ENCODE results near the gene LRRC25. TPM values are rescaled to one million over a fixed set of nuclear protein-coding genes. Genes with fewer than 3 reads are reported as not detected.

The LRRC25 gene
- total RNA-seq, 1 donor from 2014 or later = 2.9 TPM

DNA sequence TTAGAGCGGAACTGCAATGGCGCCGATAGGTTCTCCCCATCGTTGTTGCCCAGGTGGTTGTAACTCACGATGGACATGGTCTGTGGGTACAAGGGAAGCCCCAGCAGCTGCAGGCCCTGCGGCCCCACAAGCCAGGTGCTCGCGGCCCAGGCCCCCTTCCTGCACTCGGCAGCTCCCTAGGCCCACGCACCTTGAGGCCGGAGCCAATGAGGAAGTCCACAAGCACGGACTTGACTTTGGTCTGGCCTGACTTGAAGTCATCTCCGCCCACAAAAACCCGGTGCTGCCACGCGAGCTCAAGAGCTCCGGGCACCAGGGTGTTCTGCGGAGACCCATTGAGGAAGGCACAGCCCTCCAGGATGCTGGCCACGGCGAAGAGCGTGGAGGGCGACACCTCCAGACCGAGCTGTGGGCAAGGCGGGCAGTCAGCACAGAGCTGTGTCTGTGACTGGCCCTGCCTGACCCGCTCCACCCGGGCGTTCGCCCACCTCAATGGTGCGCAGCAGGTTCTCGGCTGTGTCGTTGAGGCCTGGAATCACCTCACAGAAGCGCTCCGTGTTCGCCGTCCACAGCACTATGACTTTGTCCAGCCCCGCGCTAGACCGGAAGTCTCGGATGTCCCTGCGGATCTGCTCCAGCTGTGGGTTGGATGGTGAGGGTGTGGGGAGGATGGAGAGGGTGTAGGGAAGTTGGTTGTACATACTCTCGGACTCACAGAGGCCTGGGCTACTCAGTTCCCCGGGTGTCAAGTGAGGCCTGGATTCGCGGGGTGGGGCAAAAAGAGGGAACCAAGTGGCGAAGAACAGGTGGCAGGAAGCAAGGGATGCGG, 38.6 kb upstream of the LRRC25 start:
- no peak for DNase-seq (ENCODE audit: low spot score)

DNA sequence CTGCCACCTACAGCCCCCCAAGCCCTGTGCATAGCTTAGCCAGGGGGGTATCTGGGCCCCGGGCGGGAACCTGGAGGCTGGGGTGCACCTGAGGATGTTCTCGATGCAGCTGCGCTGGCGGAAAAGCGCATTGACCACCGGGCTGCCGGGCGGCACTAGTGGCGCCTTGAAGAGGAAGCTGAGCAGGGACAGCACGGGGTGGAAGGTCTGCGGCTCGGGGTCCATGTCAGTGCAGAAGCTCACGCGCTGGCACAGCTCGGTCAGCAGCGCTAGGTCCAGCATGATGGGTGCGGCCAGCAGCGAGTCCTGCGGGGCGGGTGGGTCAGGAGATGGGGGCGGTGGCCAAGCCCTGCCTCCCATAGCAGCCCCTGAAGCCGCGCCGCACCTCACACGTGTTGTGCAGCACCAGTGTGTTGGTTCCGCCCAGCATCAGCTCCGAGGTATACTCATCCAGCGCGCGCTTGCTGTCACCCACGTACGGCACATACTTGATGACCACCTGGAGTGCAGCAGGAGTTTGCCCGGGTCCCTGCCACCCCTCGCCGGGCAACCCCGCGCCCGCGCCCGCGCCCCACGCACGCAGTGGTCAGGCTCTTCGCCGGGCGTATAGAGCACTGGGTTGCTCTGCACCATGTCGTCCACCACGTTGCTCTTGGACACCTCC, 37.9 kb upstream of the LRRC25 start:
- DNase-seq (ENCODE audit: low spot score) = no peak

DNA sequence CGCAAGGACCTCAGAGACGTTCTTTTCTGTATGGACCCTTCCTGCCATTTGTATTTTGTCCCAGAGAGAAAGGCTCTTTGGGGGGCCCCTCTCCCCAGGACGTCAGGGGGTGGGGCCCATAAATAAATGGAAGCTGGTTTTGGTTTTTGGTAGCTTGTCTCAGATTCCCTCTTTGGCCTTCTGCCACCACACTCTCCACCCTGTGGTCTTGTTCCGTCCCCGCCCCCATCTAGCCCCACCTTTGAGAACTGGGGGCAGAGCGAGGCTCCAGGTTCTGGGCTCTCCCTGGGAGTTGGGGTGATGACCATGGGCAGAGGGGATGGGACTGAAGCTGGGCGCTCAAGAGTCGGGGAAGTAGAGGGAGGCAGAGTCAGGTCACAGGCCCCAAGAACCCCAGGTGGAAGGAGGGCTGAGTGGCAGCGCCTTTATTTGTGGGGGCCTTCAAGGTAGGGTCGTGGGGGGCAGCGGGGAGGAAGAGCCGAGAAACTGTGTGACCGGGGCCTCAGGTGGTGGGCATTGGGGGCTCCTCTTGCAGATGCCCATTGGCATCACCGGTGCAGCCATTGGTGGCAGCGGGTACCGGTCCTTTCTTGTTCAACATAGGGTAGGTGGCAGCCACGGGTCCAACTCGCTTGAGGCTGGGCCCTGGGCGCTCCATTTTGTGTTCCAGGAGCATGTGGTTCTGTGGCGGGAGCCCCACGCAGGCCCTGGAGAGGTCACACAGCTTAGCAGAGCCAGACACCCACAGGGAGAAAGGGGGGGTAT, 37.2 kb upstream of the LRRC25 start:
- no peak for DNase-seq (ENCODE audit: low spot score)

DNA sequence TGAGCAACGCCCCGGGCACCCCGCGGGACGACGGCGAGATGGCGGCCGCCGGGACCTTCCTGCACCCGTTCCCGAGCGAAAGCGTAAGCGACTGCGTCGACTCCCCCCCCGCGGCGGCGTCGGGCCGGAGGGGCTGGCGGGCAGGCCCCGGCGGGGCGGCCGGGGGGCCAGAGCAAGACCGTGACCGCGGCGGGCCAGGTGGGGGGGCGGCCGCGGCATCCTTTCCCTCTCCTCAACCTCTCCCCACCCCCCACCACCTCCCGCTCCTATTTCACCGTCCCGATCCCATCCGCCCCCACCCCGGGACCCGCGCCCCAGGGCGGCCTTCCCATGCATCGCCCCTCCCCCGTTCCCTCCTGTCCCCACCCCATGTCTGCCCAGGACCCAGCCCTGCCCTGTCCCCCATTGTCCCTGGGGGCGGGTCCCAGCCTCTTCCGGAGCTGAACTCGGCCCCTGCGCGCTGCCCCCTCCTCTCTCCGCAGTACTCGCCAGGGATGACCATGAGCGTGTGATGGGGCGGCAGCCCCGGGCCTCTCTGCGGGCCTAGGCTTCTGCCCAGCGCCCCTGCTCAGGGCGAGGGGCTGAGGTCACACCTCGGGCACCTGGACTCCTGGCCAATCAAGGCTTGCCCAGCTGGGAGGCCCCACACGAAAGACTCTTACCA, 36.4 kb upstream of the LRRC25 start:
- DNase-seq (ENCODE audit: low spot score) = peak; percentile 53

DNA sequence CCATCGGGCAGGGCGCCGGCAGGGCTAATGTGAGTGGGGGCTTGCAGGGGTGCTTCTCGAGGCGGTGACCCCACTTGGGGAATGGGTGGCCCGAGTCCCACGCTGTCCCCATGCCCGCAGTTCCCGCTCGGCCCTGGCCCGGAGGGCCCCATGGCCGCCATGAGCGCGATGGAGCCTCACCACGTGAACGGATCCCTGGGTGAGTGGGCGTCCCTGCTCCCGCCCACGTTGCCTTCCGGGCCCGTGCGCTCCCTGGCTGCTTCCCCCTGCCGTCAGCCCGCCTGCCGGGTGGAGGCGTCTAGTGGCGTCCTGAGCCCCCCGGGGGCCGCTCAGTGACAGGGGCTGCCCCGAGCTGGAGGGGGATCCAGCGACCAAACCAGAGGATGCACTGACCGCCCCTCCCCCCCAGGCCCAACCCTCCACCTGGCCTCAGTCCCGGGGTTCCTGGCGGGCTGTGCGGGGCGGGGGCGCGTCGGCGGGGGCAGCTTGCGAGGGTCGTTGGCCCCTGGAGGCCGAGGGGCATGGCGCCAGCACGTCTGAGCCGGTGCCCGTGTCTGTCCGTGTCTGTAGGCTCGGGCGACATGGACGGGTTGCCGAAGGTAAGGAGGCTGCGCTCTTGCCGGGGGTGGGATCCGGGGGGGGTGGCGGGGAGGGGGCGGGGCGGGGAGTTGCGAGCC, 35.7 kb upstream of the LRRC25 start:
- peak; percentile 70 for DNase-seq (ENCODE audit: low spot score)

DNA sequence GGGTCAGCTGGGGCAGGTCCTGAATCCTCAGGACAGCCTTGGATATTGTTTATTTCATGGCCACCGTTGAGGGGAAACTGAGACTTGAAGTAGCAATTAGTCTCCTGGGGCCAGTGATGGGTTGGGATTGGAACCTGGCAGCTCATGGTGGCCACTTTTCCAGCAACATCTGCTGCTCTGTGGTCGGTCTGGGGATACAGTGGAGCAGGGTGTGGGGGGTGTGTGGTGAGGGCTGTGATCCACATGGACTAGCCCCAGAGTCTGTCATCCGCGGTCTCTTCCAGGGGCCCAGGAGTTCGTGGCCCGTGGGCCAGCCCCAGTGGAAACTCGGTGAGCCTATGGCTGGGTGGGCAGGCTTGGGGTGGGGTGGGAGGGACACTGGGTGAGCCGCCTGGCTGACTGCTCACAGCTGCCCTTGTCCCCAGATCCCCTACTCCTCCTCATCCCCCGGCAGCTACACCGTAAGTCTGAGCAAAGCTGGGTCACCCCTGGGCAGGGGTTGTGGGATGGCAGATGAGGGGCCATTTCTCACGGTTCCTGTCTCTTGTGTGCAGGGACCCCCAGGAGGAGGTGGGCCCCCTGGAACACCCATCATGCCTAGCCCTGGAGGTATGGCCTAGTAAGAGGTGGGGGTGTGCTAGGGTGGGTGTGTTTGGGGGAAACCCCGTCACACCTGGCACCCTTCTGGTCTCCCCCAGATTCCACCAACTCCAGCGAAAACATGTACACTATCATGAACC, 35.0 kb upstream of the LRRC25 start:
- DNase-seq (ENCODE audit: low spot score) = no peak

DNA sequence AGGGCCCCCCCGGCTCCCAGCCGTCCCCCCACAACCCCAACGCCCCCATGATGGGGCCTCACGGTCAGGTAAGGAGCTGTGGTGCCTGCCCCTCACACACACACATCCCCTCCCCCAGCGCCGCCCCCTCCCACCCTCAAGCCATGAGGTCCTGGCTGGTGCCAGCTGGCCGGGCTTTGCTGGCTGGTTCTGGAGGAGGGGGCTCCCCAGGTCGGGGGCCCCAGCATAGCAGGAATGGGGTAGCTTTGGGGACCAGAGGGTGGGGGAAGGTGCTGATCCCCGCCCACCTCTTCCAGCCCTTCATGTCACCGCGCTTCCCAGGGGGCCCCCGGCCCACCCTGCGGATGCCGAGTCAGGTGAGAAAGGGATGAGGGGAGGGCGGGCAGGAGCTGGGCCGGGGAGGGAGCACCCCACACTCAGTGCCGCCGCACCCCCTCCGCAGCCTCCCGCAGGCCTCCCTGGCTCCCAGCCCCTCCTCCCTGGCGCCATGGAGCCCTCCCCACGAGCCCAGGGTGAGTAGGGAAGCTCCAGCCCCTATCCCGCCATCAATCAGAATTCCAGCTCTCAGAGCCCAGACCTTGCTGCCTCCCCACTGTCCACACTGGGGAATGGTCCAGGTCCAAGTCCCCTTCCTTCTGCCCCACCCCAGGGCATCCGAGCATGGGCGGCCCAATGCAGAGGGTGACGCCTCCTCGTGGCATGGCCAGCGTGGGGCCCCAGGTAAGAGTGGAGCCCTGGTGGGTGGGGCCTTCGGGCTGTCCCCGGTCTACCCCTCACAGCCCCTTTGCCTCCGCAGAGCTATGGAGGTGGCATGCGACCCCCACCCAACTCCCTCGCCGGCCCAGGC, 34.2 kb upstream of the LRRC25 start:
- no peak for DNase-seq (ENCODE audit: low spot score)

DNA sequence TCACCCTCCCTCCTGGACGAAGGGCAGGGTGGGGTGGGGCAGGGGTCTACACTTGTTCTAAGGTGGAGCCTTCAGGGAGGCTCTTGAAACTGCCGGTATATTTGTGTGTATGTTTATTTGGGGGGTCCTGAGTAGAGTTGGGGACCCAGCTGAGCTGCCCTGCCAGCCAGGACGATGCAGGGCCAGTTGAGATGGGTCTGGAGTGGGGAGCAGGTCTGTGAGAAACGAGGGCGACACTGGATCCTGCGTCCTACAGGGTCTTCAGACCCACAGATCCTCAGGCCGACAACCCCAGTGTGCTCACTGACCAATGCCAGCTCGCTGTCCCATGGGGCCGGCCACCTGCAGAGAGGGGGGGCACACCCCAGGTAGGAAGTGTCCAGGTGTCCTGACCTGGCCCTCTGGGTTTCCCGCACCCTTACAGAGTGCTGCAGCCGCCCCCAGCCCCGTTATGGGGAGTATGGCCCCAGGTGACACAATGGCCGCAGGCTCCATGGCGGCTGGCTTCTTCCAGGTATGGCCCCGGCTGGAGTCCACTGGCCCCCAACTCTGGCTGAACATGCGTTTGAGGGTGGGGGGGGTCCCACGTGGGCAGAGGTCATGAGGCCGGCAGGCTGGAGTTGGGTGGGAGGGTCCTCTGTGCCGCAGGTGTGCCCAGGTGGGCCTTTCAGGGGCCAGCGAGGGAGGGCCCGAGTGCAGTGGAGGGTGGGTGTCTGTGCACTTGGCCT, 33.2 kb upstream of the LRRC25 start:
- DNase-seq (ENCODE audit: low spot score) = no peak

DNA sequence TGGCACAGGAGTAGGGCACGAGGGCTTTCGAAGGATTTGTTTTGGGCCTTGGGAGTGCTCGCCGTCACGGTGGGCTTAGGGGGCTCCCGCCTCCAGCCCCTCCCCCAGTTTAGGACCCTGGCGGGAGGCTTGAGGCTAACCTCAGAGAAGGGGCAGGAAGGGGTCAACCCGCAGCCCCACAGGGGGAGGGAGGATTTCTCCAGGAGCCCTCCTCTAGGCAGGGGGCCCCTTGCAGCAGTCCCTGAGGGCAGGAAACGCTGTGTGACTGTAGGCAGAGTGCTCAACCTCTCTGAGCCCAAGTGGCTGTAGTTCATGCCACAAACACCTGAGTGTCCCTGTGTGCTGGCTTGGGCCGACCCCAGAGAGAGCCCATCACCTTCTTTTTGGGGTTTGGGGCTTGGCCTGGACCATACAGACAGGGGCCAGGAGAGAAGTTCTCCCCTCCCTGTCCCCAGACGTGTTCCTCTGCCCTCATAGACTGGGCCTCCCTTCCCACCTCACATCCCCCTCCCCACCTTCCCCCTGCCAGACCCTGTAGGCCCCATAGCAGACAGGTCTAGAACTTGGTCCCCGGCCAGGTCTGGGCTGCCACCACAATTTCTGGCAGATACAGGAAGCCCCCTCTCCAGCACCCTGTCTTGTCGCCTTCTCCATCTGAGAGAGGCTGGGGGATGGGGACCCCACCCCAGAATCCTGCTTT, 32.4 kb upstream of the LRRC25 start:
- no peak for DNase-seq (ENCODE audit: low spot score)

DNA sequence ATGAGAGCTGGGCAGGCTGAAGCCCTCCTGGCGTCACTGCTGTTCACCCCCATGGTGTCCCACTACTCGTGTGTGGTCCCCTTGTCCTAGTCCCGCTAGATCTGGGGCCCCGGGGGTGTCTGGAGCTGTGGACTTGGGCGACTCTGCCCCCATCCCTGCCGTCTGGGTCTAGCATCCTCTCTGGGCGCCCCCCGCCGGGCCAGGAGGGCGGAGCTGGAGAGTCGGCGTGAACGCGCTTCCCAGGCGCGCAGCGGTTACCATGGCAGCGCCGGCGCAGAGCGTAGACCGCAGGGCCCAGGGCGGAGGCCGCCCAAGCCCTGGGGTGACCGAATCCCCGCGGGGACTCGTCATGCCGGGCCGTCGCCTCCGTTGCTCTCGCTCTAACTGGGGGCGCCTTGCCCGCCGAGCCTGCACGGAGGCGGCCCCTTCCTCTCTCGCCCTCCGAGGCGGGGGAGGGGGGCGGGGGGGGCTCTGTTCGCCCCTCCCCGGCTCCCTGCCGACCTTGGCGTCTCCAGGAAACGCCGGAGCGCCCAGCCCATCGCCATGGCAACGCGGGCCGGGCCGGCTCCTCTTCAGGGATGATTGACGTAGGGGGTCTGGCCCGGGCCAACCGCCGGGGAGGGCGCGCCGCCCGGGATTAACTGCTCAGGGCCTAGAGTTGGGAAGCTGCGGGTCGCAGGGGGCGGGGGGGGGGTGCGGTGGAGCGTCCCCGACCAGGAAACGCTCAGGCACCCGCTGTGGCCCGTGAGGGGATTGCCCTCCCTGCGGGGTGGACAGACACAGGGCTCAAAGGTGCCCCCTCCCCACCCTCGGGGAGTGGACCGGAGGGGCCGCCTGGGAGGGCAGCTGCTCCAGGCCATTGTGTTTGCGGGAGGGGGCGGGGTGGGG, 31.6 kb upstream of the LRRC25 start:
- DNase-seq (ENCODE audit: low spot score) = peak; percentile 95

DNA sequence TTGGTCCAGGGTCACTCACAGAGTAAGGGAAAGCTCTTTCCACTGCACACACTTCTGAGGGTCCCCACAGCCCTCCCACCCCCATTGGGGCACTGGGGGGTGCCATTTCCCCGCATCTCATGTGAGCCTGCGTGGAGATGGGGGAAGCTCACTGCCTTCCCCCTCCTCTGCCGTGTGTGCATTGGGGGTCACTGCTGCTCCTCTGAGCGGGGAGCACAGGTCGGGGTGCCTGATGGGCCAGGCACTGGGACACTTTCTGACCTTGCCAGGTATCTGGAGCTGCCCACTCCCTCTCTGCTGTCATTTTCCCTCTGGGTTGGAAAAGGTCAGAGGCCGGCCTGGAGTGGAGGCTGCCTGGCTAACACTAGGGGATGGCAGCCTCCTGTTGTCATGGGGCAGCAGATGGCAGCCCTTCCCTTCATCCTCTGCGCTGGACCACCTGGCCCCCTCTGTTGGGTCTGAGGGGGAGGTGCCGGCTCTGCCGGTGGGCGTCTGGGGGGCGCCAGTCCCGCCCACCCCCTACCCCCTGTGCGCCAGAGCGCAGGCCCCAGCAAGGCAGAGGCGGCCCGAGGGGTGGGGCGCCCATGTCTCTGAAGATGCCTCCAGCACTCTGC, 30.9 kb upstream of the LRRC25 start:
- DNase-seq (ENCODE audit: low spot score) = no peak

DNA sequence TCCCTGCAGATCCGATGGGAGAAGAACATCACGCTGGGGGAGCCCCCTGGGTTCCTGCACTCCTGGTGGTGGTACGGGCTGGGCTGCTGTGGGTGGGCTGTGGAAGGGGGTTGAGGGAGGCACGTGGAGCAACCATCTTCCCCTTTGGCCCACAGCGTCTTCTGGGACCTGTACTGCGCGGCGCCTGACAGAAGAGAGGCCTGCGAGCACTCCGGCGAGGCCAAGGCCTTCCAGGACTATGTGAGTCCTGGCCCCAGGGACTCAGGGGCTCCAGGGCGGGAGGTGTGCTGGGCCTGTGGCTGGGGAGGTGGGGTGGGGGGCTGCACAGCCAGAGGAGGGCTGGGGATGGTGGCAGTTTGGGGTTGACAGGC, 30.3 kb upstream of the LRRC25 start:
- no peak for DNase-seq (ENCODE audit: low spot score)

DNA sequence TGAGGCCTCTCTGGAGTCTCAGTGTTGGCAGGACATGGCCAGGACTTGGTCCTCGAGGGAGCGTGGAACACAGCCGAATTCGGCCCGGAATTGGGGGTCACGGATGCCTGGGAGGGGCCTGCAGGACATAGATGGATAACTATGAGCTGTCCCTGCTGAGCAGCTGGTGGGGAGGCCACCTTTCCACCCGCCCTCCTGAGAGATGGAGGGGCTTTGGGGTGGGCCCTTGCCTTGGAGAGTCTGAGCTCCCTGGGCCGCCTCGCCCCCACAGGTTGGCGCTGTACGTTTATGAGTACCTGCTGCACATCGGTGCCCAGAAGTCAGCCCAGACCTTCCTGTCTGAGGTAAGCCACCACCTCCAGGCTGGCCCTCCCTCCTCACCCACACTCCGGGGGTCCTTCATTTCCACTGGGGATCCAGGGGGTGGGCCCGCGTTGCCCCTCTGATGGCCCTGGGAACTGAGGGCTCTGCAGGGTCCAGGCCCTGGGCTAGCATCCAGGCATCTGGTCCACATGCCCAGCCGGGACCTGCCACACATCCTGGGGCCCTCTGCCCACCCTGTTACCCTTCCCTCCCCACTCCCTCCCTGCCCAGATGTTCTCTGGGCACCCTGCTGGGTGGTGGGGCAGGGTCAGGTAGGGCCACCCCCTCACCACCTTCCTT, 29.8 kb upstream of the LRRC25 start:
- no peak for DNase-seq (ENCODE audit: low spot score)

DNA sequence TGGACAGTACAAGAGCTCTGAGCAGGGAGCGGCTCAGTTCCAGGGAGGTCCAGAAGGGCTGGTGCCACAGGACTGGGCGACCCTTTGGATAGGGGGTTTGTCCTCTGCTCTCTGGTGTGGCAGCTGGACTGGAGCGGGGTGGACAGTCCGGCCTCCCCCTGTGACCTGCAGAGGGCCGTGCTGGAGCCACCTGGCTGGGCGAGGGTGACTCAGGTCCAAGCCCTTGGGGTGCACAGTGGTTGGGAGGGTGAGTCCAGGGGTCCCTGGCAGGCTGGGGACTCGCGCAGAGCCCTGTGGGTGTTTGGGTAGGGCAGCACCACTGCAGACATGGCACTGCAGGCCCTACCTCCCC, 29.0 kb upstream of the LRRC25 start:
- no peak for DNase-seq (ENCODE audit: low spot score)

DNA sequence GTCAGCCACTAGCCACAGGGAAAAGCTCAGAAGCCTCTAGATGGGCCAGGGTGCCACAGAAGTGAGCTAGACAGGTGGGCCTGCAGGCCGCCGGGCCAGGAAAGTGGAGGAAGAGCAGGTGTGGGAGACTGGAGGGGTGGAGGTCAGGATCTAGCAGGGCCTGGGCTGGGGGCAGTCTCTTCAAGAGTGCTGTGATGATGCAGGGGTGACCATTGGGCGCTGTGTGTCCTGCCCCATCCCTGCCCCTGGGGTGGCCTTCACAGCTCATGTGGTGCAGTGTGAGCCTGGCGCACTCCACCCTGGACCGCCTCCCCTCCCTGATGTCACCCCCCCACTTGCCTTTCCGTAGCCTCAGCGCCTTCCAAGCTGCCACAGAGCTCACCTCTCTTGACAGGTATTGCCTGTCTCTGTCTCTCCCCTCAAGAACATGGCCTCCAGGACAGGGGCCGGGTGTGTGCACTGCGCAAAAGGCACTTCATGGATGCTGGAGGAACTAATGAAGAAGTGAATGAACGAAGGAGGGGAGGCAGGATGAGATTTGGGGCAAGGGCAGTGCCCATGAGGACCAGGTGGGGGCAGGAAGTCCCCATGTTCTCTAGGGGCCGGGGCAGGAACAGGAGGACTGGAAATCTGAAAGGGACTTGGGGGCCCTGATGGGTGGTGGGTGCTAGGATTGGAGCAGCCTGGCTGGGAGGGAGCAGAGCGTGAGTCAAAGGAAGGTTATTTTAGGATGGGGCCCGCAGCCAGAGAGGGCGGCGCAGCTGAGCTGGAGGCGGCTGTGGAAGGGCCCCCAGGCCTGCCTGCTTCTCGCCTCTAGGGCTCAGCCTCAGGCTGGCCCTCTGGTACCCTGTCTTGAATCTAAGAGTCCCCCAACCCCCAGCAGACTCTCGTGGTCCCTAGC, 28.3 kb upstream of the LRRC25 start:
- DNase-seq (ENCODE audit: low spot score) = peak; percentile 87
